NCI-H2107 (cell line): ENCODE measurements around the gene C4orf46.
"Not testable (repeated sequence)": the region's sequence is repeated elsewhere in the genome, so short reads cannot be mapped to it uniquely, and the experiment has no call there.

Experiments used
- DNase-seq: peaks from one replicate; lab custom pipeline; 2025; lab: John Stamatoyannopoulos, UW

C4orf46 gene

DNA sequence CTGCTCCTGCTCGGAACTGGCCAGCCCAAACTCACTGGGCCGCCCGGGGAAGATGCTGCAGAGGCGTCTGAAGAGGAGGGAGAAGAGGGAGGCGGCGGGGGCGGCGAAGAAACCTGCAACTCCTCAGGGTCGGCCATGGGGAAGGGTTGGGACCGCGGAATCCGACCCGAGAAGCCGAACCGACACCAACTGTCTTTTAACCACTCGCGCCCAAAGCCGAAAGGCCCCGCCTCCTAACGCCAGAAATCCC is at the start of gene C4orf46:
C4orf46 (minus strand) TSS at position 223 of the 250 bp plus-strand sequence; CDS start at position 137, 86 bp downstream.
- no peak for DNase-seq

GRCh38 chr4:158715802-158716201 is 44.1 kb upstream of the C4orf46 start:
- no peak for DNase-seq

DNA sequence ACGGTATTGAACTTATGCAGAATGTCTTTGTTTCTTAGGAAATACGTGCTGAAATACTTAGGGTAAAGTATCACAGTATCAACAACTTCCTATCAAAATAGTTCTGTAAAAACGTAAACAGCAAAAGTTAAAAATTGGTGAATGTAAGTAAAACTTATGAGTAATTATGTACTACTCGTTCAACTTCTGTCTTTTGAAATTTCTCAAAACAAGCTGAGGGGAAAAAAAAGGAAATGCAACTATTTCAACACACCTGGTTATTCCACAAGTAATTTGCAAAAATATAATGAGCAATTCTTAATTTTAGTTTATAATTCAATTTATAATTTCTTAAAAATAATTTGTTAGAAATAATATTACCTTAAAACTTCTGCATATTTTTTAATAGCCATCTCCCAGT is 43.2 kb upstream of the C4orf46 start:
- no peak for DNase-seq

DNA sequence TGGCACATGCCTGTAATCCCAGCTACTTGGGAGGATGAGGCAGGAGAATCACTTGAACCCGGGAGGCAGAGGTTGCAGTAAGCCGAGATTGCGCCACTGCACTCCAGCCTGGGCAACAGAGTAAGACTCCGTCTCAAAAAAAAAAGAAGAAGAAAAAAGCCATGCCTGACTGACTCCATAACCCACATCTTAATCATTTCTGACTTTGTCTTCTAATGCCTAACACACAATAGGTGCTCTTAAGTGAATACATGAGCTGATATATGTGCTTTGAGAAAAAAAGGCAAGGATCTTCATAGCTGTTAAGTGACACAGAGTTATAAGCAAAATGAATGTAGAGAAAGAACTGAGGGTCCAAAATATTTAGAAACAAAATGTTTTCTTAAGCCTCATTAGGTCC is 40.9 kb upstream of the C4orf46 start:
- not testable (repeated sequence) for DNase-seq

- DNase-seq, result no peak
Observed at GRCh38 chr4:158710814-158711213, 39.1 kb upstream of the C4orf46 start.

- DNase-seq, result no peak
Observed at GRCh38 chr4:158704274-158704673, 32.6 kb upstream of the C4orf46 start.

GRCh38 chr4:158688813-158689212 is 17.1 kb upstream of the C4orf46 start:
- no peak for DNase-seq

DNA sequence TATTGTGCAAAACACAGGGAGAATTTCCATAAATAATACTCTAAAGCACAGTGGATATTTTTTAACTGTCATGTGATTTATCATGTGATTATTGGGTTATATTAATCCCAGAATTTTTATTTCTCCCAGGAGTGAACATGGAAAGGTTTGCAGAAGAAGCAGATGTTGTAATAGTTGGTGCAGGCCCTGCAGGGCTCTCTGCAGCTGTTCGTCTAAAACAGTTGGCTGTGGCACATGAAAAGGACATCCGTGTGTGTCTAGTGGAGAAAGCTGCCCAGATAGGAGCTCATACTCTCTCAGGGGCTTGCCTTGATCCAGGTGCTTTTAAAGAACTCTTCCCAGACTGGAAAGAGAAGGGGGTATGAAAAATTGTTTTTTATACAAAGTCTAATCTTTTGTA is 10.4 kb upstream of the C4orf46 start:
- DNase-seq, result no peak

DNA sequence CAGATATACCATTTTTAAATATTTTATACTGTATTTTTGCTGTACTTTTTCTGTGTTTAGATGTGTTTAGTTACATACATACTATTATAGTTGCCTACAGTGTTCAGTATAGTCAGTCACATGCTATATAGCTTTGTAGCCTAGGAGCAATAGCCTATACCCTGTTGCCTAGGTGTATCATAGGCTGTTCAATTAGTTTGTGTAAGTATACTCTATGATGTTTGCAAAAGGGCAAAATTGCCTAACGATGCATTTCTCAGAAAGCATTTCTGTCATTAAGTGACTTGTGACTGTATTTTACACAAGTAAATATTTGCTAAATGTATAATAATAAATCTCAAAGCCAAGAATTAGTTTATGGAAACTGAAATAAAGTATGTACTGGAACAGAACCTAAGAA is 9.9 kb upstream of the C4orf46 start:
- DNase-seq, result no peak

GRCh38 chr4:158678767-158679166 is 7.1 kb upstream of the C4orf46 start:
- DNase-seq, result no peak

GRCh38 chr4:158676076-158676475 is 4.4 kb upstream of the C4orf46 start:
- DNase-seq, result no peak

DNA sequence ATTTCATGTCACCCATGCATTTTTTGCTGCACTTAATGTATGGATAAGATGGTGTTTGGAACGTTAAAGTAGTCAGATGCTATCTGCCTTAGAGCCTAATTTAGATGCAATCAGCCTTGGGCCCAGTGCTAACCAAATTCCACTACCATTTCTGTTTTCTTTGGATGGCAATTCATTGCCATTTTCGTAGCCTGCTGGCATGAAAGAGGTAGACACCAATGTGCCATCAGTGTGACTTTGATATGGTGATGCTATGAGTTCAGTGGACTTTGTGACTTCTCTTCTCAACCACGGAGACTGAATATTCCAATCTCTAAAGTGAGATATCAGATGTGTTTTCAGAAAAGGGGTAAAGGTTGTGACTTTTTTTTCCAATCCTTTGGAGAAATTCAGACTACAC is 1.9 kb upstream of the C4orf46 start:
- no peak for DNase-seq

DNA sequence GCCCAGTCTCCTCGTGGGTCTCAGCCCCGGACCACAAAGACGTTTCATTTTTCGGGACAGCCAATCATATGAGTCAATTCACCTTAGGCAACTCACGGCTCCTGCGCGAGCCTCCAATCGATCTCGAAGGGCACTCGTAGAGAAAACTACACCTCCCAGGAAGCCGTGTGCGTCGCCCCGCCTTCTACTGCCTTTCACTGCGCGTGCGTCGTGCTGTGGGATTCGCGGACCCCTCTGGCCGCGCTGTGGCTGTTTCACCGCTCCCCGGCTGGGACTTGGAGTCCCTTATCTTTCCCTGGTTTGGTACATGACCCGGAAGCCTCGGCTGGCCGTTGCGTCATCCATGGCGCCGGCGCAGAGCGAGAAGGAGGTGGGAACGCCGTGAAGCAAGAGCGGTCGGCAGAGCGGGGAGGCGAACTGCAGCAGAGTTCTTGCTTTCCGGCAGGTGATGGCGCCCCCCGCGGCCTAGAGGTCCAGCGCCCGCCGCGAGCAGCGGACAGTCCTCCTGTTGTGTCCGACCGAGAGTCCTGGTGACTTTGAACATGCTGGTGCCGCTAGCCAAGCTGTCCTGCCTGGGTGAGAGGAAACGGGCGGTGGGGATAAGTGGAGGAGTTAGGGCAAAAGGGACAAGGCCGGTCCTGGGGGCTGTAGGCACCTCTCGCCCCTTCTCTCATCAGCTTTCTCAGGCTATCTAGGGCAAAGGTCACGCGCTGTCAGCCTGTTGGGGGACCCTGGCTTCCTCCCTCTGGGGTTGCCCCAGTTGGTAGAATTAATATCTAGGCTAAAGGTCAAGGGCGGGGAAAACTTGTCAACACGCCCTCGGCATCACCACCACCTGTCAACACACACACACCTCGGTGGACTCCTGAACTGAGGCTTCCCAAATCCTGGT is 474 bp upstream of the C4orf46 start, which contains the start of gene ETFDH:
ETFDH (plus strand) TSS at position 382 of the 892 bp plus-strand sequence; CDS start at position 543, 161 bp downstream.
- peak; percentile 98 for DNase-seq

GRCh38 chr4:158670975-158671664 is 567 bp downstream of the C4orf46 start:
- DNase-seq, result peak; percentile 17

GRCh38 chr4:158669310-158669709 is 2.4 kb downstream of the C4orf46 start:
- no peak for DNase-seq

GRCh38 chr4:158667651-158668198 is 4.0 kb downstream of the C4orf46 start:
- no peak for DNase-seq

DNA sequence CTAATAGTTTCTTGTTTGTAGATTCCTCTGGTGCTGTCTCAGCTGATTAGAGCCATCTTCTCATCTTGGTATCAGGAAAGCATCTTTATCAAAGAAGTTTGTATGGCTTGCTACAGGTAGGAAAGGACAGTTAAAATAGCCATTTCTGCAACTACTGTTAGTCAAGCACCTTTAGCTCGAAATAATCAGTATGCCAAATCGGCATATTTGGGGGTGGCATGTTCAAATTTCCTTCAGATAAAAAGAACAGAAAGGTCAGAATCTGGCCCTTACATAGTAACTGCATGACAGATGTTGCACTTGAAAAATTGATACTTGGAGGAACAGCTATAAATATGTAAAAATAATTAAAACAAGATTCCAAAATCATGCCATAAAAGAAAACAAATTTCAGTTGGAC is 4.8 kb downstream of the C4orf46 start:
- DNase-seq, result no peak

DNA sequence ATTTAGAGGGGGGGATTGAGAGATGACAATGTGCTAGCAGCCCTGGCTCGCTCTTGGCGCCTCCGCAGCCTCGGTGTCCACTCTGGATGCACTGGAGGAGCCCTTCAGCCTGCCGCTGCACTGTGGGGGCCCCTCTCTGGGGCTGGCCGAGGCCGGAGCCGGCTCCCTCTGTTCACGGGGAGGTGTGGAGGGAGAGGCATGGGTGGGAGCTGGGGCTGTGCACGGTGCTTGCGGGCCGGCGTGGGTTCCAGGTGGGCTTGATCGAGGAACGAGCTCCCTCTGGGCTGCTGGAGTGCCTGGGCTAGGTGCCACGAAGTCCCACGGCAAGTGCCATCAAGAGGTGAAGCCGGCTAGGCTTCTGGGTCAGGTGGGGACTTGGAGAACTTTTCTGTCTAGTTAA is 6.9 kb downstream of the C4orf46 start:
- no peak for DNase-seq

- DNase-seq, result not testable (repeated sequence)
Observed at GRCh38 chr4:158663707-158664625, 7.7 kb downstream of the C4orf46 start.

DNA sequence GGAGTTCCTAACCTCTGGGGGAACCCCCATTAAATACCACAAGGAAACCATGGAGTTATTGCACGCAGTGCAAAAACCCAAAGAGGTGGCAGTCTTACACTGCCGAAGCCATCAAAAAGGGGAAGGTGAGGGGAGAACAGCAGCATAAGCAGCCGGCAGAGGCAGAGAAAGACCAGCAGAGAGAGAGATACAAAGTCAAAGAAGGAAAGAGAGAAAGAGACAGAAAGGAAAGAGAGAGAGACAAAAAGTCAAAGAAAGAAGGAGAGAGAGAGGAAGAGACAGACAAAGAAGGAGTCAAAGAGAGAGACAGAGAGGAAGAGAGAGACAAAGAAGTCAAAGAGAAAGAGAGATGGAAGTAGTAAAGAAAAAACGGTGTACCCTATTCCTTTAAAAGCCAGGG is 8.4 kb downstream of the C4orf46 start:
- not testable (repeated sequence) for DNase-seq

GRCh38 chr4:158657291-158657690 is 14.4 kb downstream of the C4orf46 start:
- no peak for DNase-seq

DNA sequence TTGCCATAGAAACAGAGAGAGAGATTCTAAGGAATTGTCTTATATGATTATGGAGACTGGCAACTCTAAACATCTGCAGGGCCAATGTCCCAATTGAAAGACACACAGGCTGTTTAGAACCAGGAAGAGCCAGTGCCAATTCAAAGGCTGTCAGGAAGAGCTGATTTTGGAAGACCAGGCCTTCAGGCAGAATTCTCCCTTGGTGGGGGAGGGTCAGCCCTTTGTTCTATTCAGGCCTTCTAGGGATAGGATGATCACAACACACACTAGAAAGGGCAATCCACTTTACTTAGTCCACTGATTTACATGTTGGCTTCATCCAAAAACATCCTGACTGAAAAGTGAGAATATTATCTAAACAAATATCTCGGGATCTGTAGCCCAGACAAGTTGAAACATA is 15.2 kb downstream of the C4orf46 start:
- no peak for DNase-seq
